ENCODE measurements around the gene CARHSP1.
"Not testable (repeated sequence)": the region's sequence is repeated elsewhere in the genome, so short reads cannot be mapped to it uniquely, and the experiment has no call there.

CARHSP1 gene

DNA sequence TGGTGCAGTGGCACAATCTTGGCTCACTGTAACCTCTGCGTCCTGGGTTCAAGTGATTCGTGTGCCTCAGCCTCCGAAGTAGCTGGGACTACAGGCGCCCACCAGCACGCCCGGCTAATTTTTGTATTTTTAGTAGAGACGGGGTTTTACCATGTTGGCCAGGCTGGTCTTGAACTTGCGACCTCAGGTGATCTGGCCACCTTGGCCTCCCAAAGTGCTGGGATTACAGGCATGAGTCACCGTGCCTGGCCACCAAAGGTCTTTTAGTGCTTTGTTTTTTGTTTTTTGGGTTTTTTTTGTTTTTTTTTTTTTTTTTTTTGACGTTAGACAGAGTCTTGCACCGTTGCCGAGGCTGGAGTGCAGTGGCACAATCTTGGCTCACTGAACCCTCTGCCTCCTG lies 65.1 kb downstream of the CARHSP1 start:
- peaks cover 89% of the 10 kb centered on the region for H3K36me3 ChIP-seq (ENCODE audit: control insufficient read depth, insufficient read depth, low read length)
- H3K9me3 ChIP-seq (ENCODE audit: control insufficient read depth, low read length); H3K4me3 ChIP-seq (ENCODE audit: extremely low read depth, insufficient read depth, low read length, poor library complexity, severe bottlenecking); H3K27ac ChIP-seq (ENCODE audit: low read depth, low read length, severe bottlenecking); H3K4me1 ChIP-seq (ENCODE audit: control insufficient read depth, insufficient read depth, low read length, poor library complexity, severe bottlenecking): not testable (repeated sequence)
- WGBS, 2 experiments (ENCODE audit: insufficient coverage in 2 of 2), result 95 to 97% methylated on average over 7 to 10 of the region's 12 CpGs
